Stimulated activated CD4-positive, alpha-beta T cell treated with anti-CD3 and anti-CD28 coated beads, TNF-alpha, amount 100 ng/mL, for 48 hours (primary cell): ENCODE data around the gene EGF.
A peak's percentile ranks its signal among the peaks of the same experiment; 100 is the strongest.
"Not testable (repeated sequence)": the region's sequence is repeated elsewhere in the genome, so short reads cannot be mapped to it uniquely, and the experiment has no call there.

Experiments
- DNase-seq, 3 donors: peaks; one replicate each; pipeline ENCODE4 v3.0.0-alpha.2; 2020; ENCODE audit warnings: low read depth in 3 of 3

EGF gene

DNA sequence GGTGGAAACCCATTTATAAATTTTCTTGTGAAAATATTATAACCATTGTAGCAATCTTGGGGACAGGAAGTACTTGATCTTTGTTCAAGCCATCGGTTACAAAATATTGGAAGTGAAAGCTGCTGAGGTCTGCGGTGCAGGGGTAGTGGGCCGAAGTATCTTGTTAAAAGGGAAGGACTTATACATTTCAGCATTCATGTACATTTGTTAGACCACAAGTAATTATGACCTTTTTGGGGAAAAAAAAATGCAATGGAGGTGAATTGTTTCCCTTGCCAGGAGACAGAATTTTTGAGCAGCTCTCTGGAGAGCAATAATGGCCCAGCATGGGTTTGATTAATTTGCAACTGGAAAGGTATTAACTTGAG is 121.3 kb downstream of the EGF start:
- no peak for DNase-seq

DNA sequence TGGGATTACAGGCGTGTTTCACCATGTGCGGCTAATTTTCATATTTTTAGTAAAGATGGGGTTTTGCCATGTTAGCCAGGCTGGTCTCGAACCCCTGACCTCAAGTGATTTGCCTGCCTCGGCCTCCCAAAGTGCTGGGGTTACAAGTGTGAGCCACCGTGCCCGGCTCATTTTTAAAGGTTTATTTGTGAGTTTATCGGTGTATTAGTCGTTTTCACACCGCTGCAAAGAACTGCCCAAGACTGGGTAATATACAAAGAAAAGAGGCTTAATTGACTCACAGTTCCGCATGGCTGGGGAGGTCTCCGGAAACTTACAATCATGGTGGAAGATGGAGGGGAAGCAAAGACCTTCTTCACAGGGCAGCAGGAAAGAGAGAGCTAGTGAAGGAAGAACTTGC is 126.5 kb downstream of the EGF start:
- DNase-seq: not testable (repeated sequence)

DNA sequence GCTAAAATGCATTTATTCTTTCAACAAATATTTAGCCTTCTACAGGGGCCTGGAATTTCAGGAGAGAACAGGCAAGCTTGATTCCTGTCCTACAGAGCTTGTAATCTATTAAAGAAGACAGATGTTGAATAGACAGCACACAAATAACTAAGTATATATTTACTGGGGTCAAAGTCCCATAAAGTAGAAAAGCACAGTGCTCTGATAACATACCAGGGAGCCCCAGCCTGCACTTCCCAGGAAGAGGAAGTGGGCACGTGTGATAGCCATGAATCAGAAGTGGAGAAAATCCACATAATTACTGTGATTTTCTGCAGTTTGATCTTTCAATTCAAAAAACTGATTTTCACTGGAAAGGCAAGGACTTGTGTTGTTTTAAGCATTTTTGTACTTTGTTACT is 129.1 kb downstream of the EGF start:
- DNase-seq: no peak

DNA sequence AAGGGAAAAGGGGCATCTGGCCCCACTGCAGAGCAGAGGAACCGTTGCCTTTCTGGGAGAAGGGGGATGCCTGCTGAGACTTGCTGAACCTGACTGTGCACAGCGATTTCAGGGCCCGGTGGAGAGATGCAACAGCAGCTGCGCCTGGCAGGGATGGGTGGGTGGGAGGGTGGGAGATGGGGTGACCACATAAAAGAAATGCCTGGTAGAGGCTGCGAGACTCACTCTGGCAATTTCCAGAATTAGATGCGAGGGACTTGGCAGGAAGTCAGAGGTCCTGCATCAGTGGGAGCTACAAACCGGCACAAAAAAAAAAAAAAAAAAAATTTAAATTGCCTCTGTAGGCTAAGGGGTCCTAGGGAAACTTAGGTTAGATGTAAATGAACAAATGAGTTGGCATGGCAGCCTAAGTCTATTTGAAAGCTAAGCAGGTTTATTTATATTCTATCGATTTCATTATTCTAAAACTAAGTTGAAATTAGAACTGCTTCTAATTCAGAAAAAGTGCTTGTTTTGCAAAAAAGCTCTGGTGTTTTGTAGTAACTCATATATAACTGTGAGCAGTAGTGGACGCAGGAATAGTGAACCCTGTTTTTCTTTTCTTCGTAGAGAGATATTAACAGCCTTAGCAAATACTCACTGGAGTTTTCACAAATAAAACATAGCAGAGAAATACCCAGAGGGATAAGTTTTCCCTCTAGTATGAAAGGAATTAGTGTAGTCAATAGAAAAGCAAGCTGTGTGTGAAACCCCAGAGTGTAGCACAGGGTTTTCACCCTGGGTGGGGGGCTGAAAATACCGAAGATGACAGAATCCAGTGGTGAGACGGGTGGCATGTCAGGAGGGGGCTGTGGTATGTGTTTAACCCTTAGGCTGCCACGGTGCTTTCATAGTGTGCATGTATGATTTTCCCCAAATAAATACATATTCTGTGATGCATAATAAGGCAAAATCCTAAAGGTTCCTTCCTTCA is 130.1 kb downstream of the EGF start:
- no peak for DNase-seq

DNA sequence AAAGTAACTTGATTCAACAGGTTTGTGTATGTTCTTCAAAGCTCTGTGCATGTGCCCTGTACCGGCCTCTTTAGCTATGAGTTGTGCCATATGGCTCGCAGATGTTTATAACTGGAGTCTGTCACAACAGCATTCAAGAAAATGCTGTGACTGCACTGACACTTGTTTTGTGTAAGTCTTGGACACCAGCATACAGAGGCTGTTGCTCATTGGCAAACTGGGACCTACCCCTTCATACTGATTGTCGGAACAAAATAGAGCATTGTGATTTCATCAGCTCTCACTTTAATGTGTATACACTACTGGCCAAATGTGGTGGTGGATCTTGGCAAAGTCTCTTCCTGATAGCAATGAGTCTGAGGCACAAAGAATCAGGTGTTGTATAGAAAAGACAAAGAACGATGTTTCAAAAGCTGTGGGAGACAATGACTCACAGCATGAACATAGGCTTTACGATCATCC is 133.9 kb downstream of the EGF start:
- no peak for DNase-seq

DNA sequence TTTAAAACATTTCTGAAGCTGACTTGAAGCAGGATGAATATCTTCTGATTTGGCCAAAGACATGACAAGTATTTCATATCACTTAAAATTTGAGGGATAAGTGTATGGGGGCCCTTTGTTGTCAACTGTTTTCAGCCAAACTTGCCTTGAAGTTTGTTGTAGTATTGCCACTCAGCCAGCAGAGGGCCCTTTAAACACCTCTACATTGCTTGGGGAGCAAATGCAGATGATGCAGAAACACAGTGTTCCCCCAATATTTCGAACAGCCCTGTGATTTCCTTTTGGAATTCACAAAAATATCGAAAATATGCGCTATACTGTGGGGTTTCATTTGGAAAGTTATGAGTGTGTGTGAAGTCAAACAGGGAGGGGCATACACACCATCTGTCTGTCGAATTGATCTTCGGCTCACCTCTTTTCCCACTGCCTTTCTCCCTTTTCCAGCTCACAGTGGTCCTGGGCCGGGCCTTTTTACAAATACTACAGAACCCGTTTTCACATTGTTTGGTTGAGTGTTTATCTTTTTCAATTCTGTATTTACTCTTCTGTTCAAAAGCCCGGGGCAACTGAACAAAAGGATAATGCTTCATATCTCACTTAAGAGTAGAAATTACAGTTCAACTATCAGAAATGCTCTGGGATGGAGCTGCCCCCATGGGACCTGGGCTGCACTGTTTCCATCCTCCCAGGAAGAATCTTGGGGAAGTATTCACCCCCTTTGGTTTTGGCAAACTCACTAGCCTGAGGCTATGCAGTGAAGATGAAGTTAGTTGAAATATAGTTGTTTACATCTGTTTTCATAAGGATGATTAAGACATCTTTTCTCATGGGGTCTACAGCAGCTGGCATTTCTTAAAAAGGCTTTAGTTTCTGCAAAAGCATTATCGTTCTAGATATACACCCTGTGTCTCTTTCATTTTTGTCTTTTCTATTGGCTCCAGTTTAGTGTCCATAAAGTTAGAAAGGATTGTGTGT is 137.6 kb downstream of the EGF start:
- DNase-seq: peak; percentile 9 to 31 (median 12)

DNA sequence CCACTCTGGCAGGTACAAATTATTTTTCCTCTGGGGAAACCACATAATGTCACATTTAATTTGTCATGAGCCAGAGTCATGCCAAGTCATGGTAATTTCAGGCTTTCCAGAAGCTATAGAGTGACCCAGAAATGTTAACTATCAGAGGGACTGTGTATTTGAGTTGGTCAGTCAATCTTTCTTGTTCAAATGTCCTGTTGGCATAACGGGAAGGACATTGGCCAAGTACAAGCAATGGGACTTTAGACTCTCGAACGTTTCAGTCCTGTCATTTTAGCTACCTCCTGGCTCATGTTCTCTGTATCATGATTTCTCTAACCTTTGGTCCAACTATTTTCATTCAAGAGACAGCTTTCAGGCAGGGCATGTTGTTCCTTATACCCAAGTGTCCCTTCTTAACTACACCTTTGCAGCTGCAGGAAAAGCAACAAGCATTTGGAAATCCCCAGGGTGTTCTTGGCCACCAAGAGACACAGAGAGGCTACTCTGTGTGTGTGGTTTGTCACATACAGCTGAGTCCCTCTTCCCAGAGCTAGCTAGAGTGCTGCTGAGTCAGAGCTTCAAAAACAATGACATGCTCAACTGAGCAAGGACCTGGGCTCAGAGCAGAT is 142.6 kb downstream of the EGF start:
- DNase-seq: no peak

DNA sequence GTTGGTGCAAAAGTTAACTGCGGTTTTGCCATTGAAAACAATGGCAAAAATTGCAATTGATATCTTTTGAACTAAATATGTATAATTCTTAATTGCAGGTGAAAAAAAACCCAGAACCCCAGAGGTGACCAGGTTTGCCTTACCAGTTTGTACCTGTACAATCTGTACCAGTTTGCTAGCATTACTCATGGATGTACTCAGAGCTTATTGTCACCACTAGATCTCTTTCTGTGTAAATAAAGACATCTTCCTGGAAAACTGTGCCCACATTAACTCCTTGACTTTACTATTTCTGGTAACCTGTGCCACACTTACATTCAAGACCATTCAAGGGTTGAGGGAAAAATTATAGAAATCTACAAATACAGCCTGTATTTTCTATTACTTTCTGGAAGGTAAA is 146.0 kb downstream of the EGF start:
- DNase-seq: no peak

DNA sequence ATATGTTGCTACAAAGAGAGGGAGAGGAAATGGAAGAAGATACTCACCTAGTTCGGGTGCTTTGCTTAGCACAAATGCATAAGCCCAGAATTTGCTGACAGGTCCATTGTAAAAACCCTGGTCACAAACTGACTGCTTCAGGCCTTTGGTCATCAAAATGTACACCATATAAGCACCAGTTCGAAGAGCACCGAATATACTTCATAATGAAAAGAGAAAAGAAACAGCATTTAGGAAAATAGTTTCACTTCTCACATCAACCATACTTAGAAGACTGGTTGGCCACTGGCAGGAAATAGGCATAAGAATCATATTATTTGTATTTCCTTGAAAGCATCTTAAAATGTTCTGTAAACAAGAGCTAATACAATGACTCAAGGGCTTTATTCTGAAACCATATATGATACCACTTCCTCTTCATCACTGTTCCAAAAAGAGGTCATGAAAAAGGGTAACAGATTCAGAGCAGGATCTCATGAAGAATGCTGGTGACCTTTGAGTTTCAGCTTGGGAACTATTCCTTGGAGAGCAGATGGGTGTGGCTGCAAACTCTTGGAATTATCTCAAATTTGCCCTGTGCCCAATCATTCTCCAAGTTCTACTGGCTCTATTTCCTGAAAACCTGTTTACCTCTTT is 147.0 kb downstream of the EGF start:
- no peak for DNase-seq

DNA sequence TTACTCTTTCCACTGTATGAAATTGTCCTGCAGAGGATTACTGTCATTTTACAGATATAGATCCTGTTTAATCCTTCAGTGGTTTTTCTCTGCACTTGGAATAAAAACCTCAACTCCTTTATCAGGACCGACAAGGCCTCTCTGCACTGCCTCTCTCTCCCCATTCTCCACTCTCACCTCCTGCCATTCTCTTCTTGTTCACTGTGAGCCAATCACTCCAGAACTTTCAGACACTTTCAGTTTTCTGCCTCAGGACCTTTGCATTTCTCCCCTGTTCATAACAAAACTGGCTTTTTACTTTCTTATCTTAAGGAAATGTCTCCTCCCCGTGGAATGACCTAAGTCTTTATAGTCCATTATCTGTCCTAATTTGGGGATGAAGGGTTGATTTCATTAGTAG is 148.4 kb downstream of the EGF start:
- DNase-seq: no peak
